SK-N-SH (cell line): ENCODE measurements around the gene DCTN4. TPM values are rescaled to one million over a fixed set of nuclear protein-coding genes. Genes with fewer than 3 reads are reported as not detected.
A peak's percentile ranks its signal among the peaks of the same experiment; 100 is the strongest.

Source experiments
- CTCF ChIA-PET: fragments of 300-600, 350-600 bp; formaldehyde crosslinking; extraction: SDS; loops from one replicate; lab custom pipeline; 2021; lab: Yijun Ruan, JAX
- POLR2A ChIA-PET: fragments of 350-600 bp; sonication (Branson Sonifier 250); formaldehyde crosslinking; extraction: SDS; loops from one replicate; lab custom pipeline; 2020; ENCODE audit warnings: antibody characterized with exemption, inconsistent platforms; lab: Yijun Ruan, JAX
- DNase-seq: peaks from one replicate; pipeline ENCODE4 v3.0.0; 2012
- H2AFZ ChIP-seq: fragments of 200-600 bp; sonication (generic); 2 replicates; pipeline ENCODE4 v1.8.1; 2016; ENCODE audit warnings: antibody characterized with exemption, mild to moderate bottlenecking, low read depth
- H3F3A ChIP-seq: fragments of 200-600 bp; sonication (generic); replicated peaks from 2 replicates; pipeline ENCODE3; 2016; ENCODE audit warnings: antibody characterized with exemption, mild to moderate bottlenecking; ENCODE audit not compliant: insufficient read depth
- H3K27ac ChIP-seq, 2 experiments: fragments of 200-500 bp in 1 of 2; fragments of 200-600 bp in 1 of 2; sonication (Bioruptor generic) in 1 of 2; sonication (generic), shearing (Covaris generic) in 1 of 2; 2 replicates each; pipeline versions ENCODE4 v1.5.1 to v1.6.1; 2014 to 2016; ENCODE audit warnings: low read depth in 2 of 2, inconsistent platforms in 1 of 2, low read length in 1 of 2, mild to moderate bottlenecking in 1 of 2, mixed read lengths in 1 of 2
- H3K27me3 ChIP-seq: fragments of 200-600 bp; sonication (generic), shearing (Covaris generic); 2 replicates; pipeline ENCODE4 v1.6.1; 2016; ENCODE audit warnings: mixed run types; ENCODE audit not compliant: insufficient read depth
- H3K36me3 ChIP-seq, 2 experiments: fragments of 200-500 bp in 1 of 2; fragments of 200-600 bp in 1 of 2; sonication (Bioruptor generic) in 1 of 2; sonication (generic) in 1 of 2; replicated peaks in 1 of 2; 2 replicates each; pipeline versions ENCODE3 to v1.5.1; 2014 to 2016; ENCODE audit warnings: low read length in 1 of 2, mild to moderate bottlenecking in 1 of 2; ENCODE audit not compliant: insufficient read depth in 2 of 2, control insufficient read depth in 1 of 2
- H3K4me1 ChIP-seq, 2 experiments: fragments of 200-500 bp in 1 of 2; fragments of 200-600 bp in 1 of 2; sonication (Bioruptor generic) in 1 of 2; sonication (generic), shearing (Covaris generic) in 1 of 2; 2 replicates each; pipeline versions ENCODE4 v1.5.1 to v1.6.1; 2014 to 2016; ENCODE audit warnings: low read depth in 1 of 2, low read length in 1 of 2, mixed run types in 1 of 2; ENCODE audit not compliant: insufficient read depth in 2 of 2, control insufficient read depth in 1 of 2
- H3K4me2 ChIP-seq: fragments of 200-600 bp; sonication (generic), shearing (Covaris generic); 2 replicates; pipeline ENCODE4 v1.6.1; 2017; ENCODE audit warnings: mixed run types
- H3K4me3 ChIP-seq, 2 experiments: fragments of 200-500 bp in 1 of 2; fragments of 200-600 bp in 1 of 2; sonication (Bioruptor generic) in 1 of 2; sonication (generic), shearing (Covaris generic) in 1 of 2; 2 replicates each; pipeline versions ENCODE4 v1.5.1 to v1.8.1; 2014 to 2016; ENCODE audit warnings: low read depth in 2 of 2, inconsistent platforms in 1 of 2, low read length in 1 of 2, mild to moderate bottlenecking in 1 of 2, mixed read lengths in 1 of 2, moderate library complexity in 1 of 2
- H3K79me2 ChIP-seq: fragments of 200-600 bp; sonication (generic); 2 replicates; pipeline ENCODE4 v1.8.1; 2017; ENCODE audit warnings: mild to moderate bottlenecking; ENCODE audit not compliant: insufficient read depth
- H3K9ac ChIP-seq: fragments of 200-600 bp; sonication (generic); 2 replicates; pipeline ENCODE4 v1.6.1; 2017; ENCODE audit warnings: mixed run types
- H3K9me2 ChIP-seq: fragments of 200-600 bp; sonication (generic); 2 replicates; pipeline ENCODE4 v1.6.1; 2017; ENCODE audit warnings: mixed run types
- H3K9me3 ChIP-seq: fragments of 200-600 bp; sonication (generic); 2 replicates; pipeline ENCODE4 v1.6.1; 2017; ENCODE audit warnings: mixed run types, mild to moderate bottlenecking, moderate library complexity
- H4K20me1 ChIP-seq: fragments of 200-600 bp; sonication (generic); 2 replicates; pipeline ENCODE4 v1.6.1; 2017; ENCODE audit warnings: mild to moderate bottlenecking, mixed run types; ENCODE audit not compliant: insufficient read depth
- CHD2 ChIP-seq: fragments of 150-350 bp; IDR thresholded peaks from 2 replicates; pipeline ENCODE4 v1.6.1; 2018; ENCODE audit warnings: low read length; ENCODE audit not compliant: partially characterized antibody
- EP300 ChIP-seq, 2 experiments: IDR thresholded peaks; 2 replicates each; pipeline versions ENCODE4 v1.4.0 to v1.6.1; 2012; ENCODE audit warnings: borderline replicate concordance in 1 of 2, low read depth in 1 of 2, low read length in 1 of 2
- EZH2phosphoT487 ChIP-seq: fragments of 200-600 bp; sonication (generic); IDR thresholded peaks from 2 replicates; pipeline ENCODE4 v1.6.1; 2017; ENCODE audit warnings: low read depth, mixed run types, mild to moderate bottlenecking, antibody characterized with exemption, moderate library complexity, borderline replicate concordance
- GABPA ChIP-seq: IDR thresholded peaks from 2 replicates; pipeline ENCODE4 v1.4.0; 2012; ENCODE audit warnings: low read depth, mild to moderate bottlenecking
- MEF2A ChIP-seq: IDR thresholded peaks from 2 replicates; pipeline ENCODE4 v1.4.0; 2012; ENCODE audit warnings: low read depth, borderline replicate concordance
- NFIC ChIP-seq: IDR thresholded peaks from 2 replicates; pipeline ENCODE4 v1.4.0; 2012; ENCODE audit warnings: borderline replicate concordance
- POLR2AphosphoS5 ChIP-seq: IDR thresholded peaks from 2 replicates; pipeline ENCODE4 v1.6.1; 2012; ENCODE audit warnings: low read depth, low read length
- RAD21 ChIP-seq: IDR thresholded peaks from 2 replicates; pipeline ENCODE4 v1.6.1; 2012; ENCODE audit warnings: mild to moderate bottlenecking, low read length
- RXRA ChIP-seq: IDR thresholded peaks from 2 replicates; pipeline ENCODE4 v1.4.0; 2012; ENCODE audit warnings: low read depth, mild to moderate bottlenecking, borderline replicate concordance
- SIN3A ChIP-seq: IDR thresholded peaks from 2 replicates; pipeline ENCODE4 v1.6.1; 2012; ENCODE audit warnings: low read depth, mild to moderate bottlenecking, low read length, moderate library complexity, borderline replicate concordance
- SMC3 ChIP-seq: IDR thresholded peaks from 2 replicates; pipeline ENCODE4 v1.6.1; 2012; ENCODE audit warnings: low read depth, low read length, improper control_type of control experiment
- TAF1 ChIP-seq: IDR thresholded peaks from 2 replicates; pipeline ENCODE4 v1.6.1; 2012; ENCODE audit warnings: low read depth, mild to moderate bottlenecking, low read length, moderate library complexity, borderline replicate concordance
- WGBS: methylation state at CpG from one replicate; pipeline ENCODE4 v1.1.6; 2017; ENCODE audit warnings: low lambda C conversion rate; 5-methylcytosine and 5-hydroxymethylcytosine counted together
- polyA plus RNA-seq, 3 experiments: library from polyadenylated mRNA; depleted of rRNA; stranded (reverse); fragments of >200 nt; gene quantifications; 2 replicates each; pipeline ENCODE4 v1.2.3, GENCODE V29; 2012
- TF ChIP-seq, protein P1 (sequence below): fragments of 200-600 bp; sonication (generic); IDR thresholded peaks from 2 replicates; pipeline ENCODE4 v1.6.1; 2017; ENCODE audit warnings: antibody characterized with exemption, mild to moderate bottlenecking, moderate library complexity
- TF ChIP-seq, protein P2 (sequence below): IDR thresholded peaks from 2 replicates; pipeline ENCODE4; 2012
- TF ChIP-seq, protein P3 (sequence below): IDR thresholded peaks from 2 replicates; pipeline ENCODE4 v1.4.0; 2012; ENCODE audit warnings: low read depth

Gene DCTN4
- polyA plus RNA-seq, 1 of the 3 experiments (the other 2 are of a cell fraction): 22.8 TPM

DNA sequence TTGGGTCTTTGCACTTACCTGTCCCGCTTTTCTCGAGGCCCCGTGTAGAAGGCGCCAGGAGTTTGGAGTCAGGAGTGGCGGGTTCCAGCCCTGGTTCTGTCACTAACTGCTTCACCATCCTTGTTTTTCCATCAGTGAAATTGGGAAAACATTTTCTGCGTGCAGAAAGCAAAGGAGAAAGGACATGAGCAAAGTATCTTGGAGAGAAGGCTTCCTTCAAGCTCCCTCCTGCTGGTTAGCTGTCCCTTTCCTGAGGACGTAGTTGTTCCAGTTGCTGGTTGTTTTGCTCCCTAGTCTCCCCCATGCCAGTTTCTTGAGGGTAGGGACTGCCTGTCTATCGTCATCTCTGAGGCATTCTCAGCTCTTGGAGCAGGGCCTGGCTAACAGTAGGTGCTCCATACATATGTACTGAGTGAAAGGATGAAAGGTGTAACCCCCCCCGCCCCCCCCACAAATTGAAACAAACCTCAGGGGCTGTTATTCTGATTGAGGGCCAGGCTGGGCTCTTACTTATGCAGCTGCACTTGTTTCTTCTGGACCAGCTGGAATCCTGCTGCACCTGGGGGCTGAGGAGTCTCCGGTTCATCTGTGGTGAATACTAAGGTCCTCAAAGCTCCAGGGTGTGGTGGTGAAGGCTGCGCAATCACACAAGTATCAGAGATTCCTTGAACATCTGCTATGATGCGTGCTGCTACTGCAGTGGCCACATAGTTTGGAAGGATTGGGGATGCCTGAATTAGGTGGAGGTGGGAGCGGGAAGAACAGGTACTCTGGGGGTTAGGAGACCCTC, 20.8 kb upstream of the DCTN4 start:
- Histone ChIP-seq H3K27me3 (no peaks in the 10 kb centered on the region), H3F3A (peaks cover 32% of the 10 kb centered on the region), H3K4me1 (peaks cover 16 to 57% of the 10 kb centered on the region in 2 experiments; a peak in 3 of 4 replicates), H3K79me2 (peaks cover 52% of the 10 kb centered on the region), H3K27ac (peak overlapping the region in 1 of 2 experiments; percentile 85; a peak in 2 of 4 replicates), H3K9me2 (no peaks in the 10 kb centered on the region), H4K20me1 (no peaks in the 10 kb centered on the region), H3K36me3 (peaks cover 0 to 5% of the 10 kb centered on the region in 2 experiments), H3K4me2 (peak overlapping the region; percentile 86), H3K9me3 (no peaks in the 10 kb centered on the region), H3K4me3 (peak overlapping the region; percentile 85 to 91), H3K9ac (peak overlapping the region; percentile 83), H2AFZ (no peak overlapping the region)
- POLR2A ChIA-PET: interaction anchor here (1.0 to 2.1 kb wide), 5 partner anchors 19 to 135 kb away, joined by 3 to 13 read pairs (median 4); partner anchors contain the start of genes DCTN4 and RBM22
- DNase-seq: no peak
- TF ChIP-seq SIN3A (no peak), MEF2A (no peak)
- TF ChIP-seq, protein P1, sequence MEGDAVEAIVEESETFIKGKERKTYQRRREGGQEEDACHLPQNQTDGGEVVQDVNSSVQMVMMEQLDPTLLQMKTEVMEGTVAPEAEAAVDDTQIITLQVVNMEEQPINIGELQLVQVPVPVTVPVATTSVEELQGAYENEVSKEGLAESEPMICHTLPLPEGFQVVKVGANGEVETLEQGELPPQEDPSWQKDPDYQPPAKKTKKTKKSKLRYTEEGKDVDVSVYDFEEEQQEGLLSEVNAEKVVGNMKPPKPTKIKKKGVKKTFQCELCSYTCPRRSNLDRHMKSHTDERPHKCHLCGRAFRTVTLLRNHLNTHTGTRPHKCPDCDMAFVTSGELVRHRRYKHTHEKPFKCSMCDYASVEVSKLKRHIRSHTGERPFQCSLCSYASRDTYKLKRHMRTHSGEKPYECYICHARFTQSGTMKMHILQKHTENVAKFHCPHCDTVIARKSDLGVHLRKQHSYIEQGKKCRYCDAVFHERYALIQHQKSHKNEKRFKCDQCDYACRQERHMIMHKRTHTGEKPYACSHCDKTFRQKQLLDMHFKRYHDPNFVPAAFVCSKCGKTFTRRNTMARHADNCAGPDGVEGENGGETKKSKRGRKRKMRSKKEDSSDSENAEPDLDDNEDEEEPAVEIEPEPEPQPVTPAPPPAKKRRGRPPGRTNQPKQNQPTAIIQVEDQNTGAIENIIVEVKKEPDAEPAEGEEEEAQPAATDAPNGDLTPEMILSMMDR: peak; percentile 7; the same call in 1 of the 2 replicates
- TF ChIP-seq, protein P2, sequence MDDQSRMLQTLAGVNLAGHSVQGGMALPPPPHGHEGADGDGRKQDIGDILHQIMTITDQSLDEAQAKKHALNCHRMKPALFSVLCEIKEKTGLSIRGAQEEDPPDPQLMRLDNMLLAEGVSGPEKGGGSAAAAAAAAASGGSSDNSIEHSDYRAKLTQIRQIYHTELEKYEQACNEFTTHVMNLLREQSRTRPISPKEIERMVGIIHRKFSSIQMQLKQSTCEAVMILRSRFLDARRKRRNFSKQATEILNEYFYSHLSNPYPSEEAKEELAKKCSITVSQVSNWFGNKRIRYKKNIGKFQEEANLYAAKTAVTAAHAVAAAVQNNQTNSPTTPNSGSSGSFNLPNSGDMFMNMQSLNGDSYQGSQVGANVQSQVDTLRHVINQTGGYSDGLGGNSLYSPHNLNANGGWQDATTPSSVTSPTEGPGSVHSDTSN: no peak
- 45% methylated on average over 12 of the region's 13 CpGs for WGBS
- CTCF ChIA-PET: interaction anchor here (0.7 to 5.3 kb wide), 23 partner anchors 10 to 636 kb away, joined by 3 to 51 read pairs (median 5); partner anchors contain the start of genes DCTN4, IRGM and RBM22

DNA sequence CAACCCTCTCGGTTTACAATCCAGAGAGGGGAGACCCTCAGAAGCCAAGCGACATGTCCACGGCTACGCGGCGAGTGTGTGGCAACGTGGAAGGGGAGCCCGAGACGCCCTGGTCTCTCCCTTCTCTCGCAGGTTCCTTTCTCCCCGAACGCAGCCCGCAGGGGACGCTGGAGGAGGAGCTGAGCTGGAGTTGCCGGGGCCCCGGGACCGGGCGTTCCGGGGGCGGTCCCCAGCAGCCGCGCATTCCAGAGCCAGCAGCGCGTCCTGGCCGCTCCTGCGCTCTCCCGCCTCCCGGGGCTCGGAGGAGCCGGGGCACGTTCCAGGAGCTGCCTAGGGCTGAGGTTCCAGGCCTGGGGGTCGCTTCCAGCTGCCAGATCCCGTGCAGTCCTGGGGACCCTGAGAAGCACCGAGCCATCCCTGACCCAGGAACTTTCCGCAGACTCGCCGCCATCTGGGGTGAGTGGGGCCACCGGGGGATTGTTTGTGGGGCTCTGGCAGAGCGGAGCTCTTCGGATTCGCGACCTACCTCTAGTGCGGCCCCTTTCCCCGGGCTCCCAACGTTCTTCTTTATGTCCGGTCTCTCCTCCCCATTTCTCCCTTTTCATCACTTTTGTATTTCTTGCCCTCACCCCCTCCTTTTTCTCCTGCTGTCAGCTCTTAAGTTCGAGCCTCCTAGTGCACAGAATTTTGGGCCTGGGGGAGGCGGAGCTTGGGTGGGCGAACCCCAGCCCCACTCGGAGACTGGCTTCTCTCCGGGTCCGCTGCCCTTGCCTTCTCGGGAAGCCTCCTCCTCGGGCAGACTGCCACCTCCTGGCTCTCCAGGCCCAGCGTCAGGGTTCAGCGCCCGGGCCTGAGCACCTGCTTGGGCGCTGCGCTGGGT, 19.9 kb upstream of the DCTN4 start, which contains the start of gene SMIM3:
Gene SMIM3 (plus strand): TSS at position 241 of the 880 bp plus-strand sequence. CDS start 16,684 bp downstream, outside the sequence.
- ChIA-PET POLR2A (interaction anchor here (0.8 to 2.1 kb wide), 6 partner anchors 18 to 189 kb away, joined by 3 to 13 read pairs (median 4); partner anchors contain the start of genes DCTN4 and RBM22), CTCF (interaction anchor here (0.6 to 5.3 kb wide), 30 partner anchors 9 to 635 kb away, joined by 3 to 51 read pairs (median 4); partner anchors contain the start of genes DCTN4, IRGM and RBM22)
- Histone ChIP-seq H3K9ac (peak within 1 kb of the TSS; percentile 83), H3K4me3 (peak within 1 kb of the TSS; percentile 85 to 91), H3K79me2 (peaks cover 44% of the 10 kb centered on the region), H4K20me1 (no peaks in the 10 kb centered on the region), H3K9me3 (no peaks in the 10 kb centered on the region), H3K4me1 (peaks cover 16 to 50% of the 10 kb centered on the region in 2 experiments; a peak in 3 of 4 replicates), H2AFZ (peak within 1 kb of the TSS; percentile 87), H3K36me3 (peaks cover 0 to 5% of the 10 kb centered on the region in 2 experiments), H3K27ac (peak within 1 kb of the TSS; percentile 81 to 83), H3K27me3 (no peaks in the 10 kb centered on the region), H3F3A (peaks cover 26% of the 10 kb centered on the region), H3K4me2 (peak within 1 kb of the TSS; percentile 86), H3K9me2 (no peaks in the 10 kb centered on the region)
- 4% methylated on average over 37 of the region's 59 CpGs for WGBS
- peak; percentile 86 for DNase-seq
- TF ChIP-seq RXRA (no peak), NFIC (0 out of 2 replicates have a peak, but pooled peaks have one; percentile 12), TAF1 (peak; percentile 72), RAD21 (peak; percentile 80), POLR2AphosphoS5 (peak; percentile 39; the same call in 1 of the 2 replicates), SIN3A (peak; percentile 54; the same call in 1 of the 2 replicates), CHD2 (peak; percentile 26), SMC3 (peak; percentile 67), GABPA (peak; percentile 24; the same call in 1 of the 2 replicates), EZH2phosphoT487 (no peak), EP300 (IDR thresholded peaks at IDR 0.05; ENCODE audit: borderline replicate concordance in 1 of 2, low read depth in 1 of 2, low read length in 1 of 2) (peak in 1 of 2 experiments; percentile 50; a peak in 1 of 4 replicates)
- TF ChIP-seq, protein P2: no peak
- TF ChIP-seq, protein P3, sequence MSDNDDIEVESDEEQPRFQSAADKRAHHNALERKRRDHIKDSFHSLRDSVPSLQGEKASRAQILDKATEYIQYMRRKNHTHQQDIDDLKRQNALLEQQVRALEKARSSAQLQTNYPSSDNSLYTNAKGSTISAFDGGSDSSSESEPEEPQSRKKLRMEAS: peak; percentile 69
